ENCODE measurements around the gene TEX261. TPM values are rescaled to one million over a fixed set of nuclear protein-coding genes. Genes with fewer than 3 reads are reported as not detected.

TEX261 gene
- total RNA-seq, 1 donor from 2014 or later = 27.4 TPM

DNA sequence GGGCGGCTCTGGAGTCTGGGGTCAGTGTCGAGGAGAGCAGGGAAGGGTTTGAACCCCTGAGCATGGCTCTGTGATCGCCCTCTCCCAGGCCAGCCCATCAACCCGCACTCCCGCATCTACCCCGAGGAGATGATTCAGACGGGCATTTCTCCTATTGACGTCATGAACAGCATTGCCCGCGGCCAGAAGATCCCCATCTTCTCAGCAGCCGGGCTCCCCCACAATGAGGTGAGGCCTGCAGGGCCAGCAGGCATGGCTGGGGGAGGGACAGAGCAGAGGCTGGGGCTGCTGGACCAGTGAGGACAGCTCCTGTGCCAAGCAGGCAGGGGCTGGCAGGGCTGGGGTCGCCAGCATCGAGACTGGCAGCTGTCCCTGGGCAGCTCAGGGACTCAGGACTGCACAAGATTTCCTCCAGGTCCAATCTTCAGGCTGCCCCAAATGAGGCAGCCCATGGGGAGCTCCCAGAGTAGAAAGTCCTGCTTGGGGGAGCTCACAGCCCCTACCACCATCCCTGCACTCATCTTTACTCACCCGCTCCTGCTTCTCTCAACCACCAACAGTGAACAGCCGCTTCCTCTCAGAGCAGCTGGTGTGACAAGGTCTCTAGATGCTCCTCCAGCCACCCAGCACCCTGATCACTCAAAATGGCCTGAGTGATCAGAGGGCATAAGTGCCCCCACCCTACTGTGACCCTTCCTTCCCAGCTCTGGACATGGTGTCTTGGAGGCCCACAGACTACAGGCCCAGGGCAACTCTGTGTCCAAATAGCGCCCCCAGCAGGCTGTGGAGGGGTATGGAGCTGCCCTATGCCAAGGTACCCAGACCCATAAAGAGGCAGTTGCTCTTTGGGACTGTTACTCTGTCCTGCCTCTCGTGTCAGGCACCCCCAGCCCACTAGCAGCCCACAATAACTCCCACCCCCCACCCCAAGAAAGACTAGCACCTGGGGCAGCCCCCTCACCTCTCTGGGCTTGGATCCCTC lies 34.5 kb downstream of the TEX261 start:
- DNase-seq (ENCODE audit: low spot score) = no peak

DNA sequence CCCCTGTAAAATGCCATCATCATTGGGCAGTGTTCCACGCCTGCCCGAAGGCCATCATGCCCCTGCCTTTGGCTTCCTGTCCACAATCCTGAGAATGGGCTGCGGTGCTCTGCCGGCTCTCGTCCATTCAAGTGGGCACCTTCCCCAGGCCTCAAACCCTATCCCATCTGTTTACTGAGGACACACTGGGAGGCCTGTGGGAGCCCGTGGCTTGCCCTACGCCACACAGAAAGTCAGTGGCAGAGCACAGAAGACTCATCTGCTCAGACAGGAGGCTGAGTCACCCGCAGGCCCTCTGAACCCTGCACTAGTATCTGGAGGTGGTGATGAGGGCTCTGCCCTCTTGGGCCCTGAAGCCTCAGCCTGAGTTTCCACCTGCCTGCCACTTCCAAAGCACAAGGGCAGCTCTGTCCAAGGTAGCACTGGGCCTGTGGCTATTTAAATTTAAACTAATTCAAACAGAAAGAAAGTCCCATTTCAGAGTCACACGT lies 35.4 kb downstream of the TEX261 start:
- no peak for DNase-seq (ENCODE audit: low spot score)

DNA sequence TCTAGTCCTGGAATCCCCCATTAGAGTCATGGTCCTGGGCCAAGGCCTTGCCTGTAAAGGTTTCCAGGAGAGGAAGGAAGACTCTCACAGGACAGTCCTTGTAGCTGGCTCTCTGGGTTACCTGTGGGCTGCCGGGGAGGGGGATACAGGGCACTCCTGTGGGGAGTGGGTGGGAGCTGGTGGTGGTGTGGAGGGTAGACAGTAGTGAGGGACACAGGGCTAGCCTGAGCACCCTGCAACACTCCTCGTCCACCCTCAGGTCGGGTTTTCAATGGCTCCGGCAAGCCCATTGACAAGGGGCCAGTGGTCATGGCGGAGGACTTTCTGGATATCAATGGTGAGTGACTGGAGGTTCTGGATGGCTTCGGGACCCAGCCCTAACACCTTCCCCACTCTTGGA lies 35.9 kb downstream of the TEX261 start:
- no peak for DNase-seq (ENCODE audit: low spot score)

DNA sequence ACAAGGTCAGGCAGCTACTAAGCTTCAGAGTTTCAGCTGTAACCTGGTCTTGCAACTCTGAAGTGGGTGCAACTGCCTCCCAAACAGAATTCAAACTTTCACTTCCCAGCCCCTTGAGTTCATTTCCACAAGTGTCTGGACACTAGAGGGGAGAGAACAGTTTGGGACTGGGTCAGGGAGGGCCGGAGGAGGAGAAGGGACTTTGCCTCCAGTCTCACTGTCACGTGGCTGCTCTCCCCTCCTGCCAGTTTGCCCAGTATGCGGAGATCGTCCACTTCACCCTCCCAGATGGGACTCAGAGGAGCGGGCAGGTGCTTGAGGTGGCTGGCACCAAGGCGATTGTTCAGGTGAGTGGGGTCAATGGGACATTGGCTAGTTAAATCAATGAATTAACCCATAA lies 36.9 kb downstream of the TEX261 start:
- DNase-seq (ENCODE audit: low spot score) = no peak

DNA sequence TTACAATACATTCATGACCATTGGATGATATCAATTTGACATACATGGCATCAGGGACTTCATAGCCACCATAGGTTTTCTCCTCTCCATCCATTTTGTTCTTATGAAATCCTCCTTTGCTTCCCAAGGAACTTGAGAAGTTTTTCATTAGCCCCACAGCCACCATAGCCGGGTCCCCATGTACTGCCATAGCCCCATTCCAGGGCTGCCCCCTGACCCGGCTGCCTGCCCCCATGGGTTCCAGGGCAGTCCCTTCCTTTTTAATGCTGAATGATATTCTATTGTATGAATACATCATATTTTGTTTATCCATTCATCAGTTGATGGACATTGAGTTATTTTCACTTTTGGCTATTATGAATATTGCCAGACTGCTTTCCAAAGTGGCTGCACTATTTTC lies 38.5 kb downstream of the TEX261 start:
- DNase-seq (ENCODE audit: low spot score) = no peak

DNA sequence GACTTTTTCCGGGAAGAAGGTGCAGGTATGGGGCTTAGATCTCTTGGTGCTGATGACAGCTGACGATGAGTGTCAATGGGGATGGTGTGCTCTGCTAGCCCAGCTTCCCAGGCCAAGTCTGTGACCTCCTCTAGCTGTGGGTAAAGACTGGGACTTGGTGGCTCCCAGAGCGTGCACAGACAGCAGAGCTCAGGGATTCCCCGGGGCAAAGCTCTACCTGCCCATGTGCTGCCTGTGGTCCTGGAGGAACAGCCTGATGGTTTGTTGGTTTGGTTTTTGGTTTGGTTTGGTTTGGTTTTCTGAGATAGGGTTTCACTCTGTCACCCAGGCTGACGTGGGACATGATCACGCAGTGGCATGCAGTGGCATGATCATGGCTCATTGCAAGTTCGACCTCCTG lies 39.8 kb downstream of the TEX261 start:
- no peak for DNase-seq (ENCODE audit: low spot score)

DNA sequence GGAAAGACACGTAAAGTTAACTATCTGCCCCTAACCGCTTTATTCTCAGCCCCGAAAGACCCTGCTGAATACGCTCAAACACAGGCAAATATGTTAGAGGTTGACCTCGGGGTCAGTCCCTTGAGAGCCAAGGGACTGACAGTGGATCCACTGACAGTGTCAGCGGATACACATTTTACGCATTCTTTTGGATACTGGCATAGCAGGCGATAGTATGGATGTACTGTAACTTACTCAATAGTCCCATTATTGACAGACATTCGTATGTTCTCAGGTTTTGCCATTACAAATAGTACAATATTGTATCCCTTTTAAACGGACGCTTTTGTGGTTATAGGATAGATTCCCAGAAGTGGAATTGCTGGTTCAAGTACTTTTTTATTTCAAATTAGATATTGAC lies 45.6 kb downstream of the TEX261 start:
- no peak for DNase-seq (ENCODE audit: low spot score)

DNA sequence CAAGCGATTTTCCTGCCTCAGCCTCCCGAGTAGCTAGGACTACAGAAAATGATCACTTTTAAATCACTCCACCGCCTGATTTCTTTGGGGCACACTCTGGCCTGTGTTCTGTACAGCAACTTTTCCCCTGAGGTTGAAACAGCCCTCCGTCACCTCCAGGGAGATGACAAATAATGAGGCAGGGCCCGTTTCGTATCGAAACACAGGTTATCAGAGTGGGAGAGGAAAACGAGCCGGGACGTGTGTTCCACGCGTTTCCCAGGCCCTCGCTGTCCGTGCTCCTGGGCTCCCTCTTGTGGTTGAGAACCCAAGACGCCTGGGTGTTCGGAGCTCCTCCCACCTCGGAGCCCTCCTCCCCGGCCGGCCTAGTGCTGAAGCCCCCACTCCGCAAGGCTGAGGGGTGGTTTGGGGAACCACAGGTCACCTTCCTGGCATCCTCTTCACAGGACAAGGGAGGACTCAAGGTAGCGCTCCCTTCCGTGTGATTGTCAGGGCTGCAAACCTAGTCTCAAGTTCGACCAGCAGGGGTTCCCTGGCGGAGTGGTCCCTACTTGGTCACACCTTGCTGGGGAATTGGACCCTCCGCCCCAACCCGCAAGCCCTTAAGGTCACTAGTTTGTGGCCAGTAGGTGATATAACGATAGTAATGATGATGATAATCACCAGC lies 46.2 kb downstream of the TEX261 start:
- DNase-seq (ENCODE audit: low spot score) = peak; percentile 82

DNA sequence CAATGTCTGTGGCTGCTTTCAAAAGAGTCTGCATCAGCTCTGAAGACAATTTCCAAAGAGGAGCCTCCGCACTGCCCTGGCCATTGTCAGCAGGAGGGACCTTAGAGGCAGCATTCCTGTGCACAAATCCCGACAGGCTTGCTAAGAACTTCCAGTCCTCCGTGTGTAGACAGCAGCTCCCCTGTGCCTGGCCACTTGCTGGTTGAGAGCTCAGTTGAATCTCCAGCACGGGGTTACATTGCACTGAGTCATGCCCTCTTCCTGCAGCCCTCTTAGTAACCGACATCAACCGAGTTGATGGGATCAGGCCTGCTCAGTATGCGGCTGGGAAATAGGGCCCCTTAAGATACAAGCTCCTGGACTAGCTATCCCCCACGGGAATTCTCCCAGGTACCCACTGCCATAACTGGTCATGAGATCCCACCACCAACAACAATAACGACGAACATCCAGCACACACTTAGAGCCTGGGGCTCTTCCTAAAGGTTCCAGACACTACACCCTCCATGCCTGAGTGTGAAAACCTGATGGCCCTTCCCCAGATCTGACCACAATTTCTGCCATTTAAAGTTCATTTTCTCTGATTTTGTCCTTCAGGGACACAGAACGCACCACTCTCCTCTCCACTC lies 47.0 kb downstream of the TEX261 start:
- DNase-seq (ENCODE audit: low spot score) = no peak

DNA sequence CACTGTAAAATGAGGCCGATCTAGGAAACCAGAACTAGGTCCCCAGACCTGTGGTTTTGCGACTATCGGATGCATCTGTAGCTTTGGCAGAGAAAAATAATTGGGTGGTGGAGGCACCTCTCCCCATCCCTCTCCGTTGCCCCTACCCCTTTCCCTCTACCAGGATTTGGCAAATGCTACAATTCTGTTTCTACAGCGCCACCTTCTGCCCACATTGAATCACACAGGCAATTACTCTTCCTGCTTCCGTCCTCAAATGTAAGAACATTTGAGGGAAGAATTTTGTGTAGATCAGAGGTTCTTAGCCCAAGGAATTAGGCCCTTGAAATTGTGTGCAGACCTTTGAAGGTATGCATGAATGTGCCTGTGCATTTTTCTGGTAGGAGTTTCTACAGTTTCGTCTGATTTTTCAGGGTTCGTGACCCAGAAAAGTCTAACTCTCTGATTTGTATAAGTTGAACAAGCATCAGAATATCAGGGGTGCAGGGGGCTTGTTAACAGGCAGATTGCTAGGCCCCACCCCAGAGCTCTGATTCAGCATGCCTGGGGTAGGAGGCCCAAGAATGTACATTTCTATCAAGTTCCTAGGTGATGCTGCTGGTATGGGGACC lies 47.7 kb downstream of the TEX261 start:
- peak; percentile 63 for DNase-seq (ENCODE audit: low spot score)

DNA sequence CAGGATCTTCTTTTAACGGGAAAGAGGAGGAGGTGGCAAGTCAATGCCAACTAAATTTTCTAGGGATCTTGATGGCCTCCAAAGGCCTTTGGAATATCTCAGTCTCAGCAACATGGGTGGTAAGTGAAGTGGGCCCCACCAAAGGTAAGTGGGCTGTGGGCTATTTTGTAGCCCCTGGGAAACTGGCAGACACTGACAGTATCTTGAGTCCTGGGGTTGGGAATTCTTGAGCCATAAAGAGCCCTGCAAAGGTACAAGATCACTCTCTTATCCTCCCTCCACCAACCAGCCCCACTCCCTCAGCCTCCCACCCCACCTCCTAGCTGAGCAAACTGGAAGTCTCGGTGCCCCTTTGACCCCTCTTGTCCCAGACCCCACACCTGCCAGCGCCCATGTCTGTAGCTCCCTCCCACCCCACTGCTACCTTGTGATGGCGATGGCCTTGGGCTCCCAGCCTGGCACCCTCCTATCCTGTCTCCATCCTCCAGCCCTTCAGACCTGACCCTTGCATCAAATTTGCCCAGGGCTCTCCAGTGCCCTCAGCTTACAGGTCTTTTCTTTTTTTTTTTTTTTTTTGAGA lies 50.5 kb downstream of the TEX261 start:
- no peak for DNase-seq (ENCODE audit: low spot score)

DNA sequence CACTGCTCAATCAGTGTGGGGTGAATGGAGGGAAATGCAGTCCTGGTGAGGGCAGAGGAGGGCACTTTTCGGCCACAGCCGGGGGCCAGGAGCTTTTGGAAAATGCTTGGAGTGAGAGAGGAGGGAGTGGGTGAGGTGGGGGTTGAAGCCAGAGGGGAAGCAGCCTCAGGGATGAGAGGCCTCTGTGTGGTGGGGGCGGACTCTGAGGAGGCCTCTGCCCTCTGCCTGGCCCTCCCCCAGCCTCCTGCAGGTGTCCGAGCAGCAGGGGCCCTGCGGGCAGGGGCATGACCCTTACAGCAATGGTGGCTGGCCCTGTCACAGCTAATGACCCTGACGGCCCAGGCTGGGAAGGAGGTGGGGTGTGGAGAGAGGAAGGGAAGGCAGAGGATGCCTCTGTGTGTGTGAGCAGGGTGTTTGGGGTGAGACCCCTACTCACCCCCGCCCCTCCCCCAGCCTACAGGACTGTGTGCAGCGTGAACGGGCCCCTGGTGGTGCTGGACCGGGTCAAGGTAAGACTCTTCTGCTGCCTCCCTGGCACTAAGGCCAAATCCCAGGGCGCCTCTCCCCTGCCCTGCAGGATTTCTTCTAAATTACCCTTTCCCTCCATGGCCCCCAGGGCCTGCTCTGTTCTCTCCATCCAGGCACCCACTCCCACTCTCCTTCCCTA lies 51.3 kb downstream of the TEX261 start:
- no peak for DNase-seq (ENCODE audit: low spot score)

DNA sequence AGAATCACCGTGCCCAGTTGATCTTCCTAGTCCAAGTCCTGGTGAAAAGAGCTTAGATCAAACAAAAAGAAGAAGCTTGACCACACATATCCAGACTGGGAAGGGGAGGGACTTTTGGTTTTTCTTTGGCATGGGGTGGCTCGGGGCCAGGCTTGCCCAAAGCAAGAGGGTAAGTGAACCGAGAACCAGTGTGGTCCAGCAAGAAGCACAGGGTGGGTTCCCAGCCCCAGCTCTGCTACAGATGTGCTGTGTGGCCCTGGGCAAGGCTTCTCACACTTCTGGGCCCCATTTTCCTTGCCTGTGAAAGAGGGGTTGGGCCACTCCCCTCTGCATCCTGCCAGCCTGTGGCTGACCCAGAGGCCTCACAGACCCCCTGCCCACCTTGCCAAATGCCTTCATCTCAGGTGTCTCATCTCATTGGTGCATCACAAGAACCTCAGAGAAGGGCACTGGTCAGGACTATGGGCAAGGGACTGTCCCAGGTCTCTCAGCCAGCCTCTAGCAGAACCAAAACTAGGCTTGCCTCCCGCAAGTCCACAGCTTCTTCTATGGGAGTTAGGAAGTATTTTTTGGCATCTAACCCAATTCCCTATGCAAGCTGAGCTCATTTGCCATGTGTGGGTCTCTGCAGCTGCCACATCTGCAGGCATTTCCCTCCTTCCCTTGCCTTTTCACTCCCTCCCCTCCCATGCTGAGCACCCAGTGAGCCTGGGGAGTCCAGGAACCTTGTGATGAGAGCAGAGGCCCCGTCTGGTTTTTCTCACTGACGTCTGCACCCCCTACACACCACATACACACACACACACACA lies 52.1 kb downstream of the TEX261 start:
- peak; percentile 88 for DNase-seq (ENCODE audit: low spot score)

DNA sequence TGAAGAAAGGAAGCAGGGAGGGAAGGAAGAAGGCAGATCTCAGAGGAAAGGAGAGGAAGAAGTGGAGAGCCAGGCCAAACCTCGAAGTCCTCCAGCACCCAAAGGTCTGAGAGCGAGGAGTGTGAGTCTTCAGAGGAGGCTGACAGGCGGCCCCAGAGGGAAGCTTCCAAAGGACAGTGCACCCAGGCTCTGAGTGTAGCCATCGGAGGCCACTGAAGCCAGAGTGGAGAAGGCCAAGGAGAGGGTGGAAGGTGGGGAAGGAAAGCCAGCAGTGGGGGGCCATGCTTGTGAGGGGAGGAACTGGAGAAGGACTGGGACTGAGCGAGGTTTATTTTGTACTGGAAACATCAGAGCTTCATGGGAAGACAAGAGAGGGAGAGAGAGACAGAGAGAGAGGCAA lies 53.0 kb downstream of the TEX261 start:
- no peak for DNase-seq (ENCODE audit: low spot score)

DNA sequence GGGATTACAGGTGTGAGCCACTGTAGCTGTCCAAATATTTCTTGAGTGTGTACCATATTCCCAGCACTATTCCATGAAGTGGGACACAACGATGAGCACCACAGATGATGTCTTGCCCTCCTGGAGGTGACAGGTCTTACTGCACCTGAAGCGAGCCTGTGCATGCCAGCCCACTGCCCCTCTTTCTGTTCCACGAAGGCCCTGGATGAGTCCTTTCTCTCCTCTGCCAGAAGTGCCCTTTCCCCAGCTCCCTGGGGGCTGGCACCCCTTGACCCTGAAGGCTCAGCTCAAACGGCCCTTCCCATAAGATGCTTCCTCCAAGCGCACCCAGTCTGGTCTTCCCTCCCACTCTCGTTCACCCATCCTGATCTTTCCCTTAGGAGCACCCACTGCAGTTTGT lies 53.5 kb downstream of the TEX261 start:
- no peak for DNase-seq (ENCODE audit: low spot score)

DNA sequence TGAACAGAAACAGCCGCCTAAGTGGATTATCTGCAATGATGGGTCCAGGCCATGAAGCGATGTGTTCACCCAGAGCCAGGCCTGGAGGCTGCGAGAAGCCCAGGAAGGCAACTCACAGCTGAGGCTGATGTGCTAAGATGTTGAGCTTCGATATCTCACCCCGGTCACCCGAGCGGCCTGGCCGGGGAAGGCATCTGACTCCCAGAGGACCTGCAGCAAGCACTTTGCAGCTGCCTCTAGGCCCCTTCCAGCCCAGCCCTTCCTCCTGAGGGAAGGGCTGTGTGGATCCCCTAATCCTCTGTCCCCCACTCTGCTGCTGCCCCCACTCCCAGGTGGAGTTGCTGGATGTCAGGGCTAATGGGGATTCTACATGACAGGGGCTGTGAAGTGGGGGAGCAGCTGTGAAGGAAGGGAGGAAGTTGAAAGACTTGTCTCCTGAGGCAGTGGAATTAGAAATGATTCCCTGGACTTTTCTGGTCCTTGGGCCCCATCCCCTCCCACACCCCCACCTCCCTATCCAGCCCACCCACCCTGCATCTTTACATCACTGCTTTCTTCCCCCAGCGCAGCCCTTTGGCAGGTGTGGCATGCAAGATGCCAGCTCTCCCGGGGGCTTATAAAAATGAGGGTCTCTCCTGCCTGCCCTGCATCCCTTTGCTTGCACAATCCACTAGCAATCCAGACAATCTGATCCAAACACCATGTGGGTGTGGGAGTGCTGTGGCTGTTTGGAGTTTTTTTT lies 54.7 kb downstream of the TEX261 start:
- DNase-seq (ENCODE audit: low spot score) = no peak

DNA sequence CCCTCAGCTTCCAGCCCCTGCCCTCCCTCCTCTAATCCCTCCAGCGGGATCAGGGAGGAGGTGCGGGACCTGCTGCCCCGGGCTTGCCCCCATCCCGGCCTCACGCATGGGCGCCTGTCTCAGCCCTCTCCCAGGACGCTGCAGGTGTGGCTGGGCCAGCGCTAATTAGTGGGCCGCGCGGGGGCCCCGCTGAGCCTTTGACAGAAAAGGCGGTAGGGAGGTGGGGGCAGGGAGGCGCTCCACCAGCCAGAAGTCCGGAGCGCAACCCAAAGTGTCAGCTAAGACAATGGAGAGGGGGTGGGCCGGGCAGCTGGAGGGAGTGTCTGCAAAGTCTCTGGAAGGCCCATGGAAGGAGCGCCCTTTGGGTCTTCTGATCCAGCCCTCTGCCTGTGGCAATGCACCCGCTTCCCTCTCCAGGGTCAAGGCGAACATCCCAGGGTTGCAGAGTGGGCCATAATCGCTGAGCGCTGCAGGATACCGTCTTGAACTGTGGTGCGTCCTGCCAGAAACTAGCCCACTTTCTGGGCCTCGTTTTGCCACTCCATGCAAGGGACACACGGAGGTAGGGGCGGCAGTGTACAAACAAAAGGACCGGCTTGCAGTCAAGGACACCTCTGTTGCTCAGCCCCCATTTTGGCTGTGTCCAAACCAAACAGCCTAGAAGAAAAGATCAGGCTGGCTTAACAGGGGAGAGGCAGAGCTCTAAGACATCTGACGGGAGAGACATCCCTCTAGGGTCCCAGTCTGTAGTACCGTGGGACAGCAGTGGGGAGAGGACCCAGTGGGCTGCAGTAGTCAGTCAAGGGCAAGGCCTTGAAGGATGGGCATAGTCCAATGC lies 55.5 kb downstream of the TEX261 start:
- no peak for DNase-seq (ENCODE audit: low spot score)

DNA sequence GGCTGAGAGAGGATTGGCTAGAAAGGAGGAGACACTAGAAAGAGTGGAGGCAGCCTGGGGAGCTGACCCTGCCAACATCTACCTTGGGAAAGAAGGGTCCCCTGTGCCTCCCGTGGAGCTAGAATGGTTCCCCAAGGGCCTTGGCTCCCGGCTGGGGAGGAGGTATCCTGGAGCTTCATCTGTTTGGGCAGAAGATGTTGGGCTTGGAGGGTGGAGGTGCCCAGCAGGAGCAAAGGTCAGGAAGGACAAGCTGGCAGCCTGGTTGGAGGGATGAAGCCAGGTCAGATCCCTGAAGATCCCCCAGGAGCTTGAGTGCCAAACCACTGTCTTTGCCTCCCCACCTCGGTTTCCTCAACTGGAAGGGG lies 56.1 kb downstream of the TEX261 start:
- DNase-seq (ENCODE audit: low spot score) = no peak

All from umbilical cord (tissue), 2 donors.